HepG2 (cell line): ENCODE measurements around the gene DUT. TPM values are rescaled to one million over a fixed set of nuclear protein-coding genes. Genes with fewer than 3 reads are reported as not detected.
A peak's percentile ranks its signal among the peaks of the same experiment; 100 is the strongest.

Source experiments
- ERF ChIP-seq: IDR thresholded peaks from 2 replicates; pipeline ENCODE4 v1.6.1; 2018; ENCODE audit warnings: missing biosample characterization, missing genetic modification reagents
- HDAC6 ChIP-seq: fragments of 200-600 bp; sonication (generic); IDR thresholded peaks from 2 replicates; pipeline ENCODE4 v1.7.0; 2017; ENCODE audit warnings: mild to moderate bottlenecking, antibody characterized with exemption, low read length, low read depth
- KDM6A ChIP-seq: IDR thresholded peaks from 2 replicates; pipeline ENCODE4 v1.6.1; 2016; ENCODE audit warnings: low read depth
- KLF15 ChIP-seq: sonication (generic); formaldehyde crosslinking; IDR thresholded peaks from 2 replicates; pipeline ENCODE4 v1.8.1; 2023; ENCODE audit warnings: borderline replicate concordance, mild to moderate bottlenecking, inconsistent platforms, missing genetic modification reagents, mixed read lengths
- KLF9 ChIP-seq: IDR thresholded peaks from 2 replicates; pipeline ENCODE4 v1.6.1; 2016; ENCODE audit warnings: low read depth
- KMT2B ChIP-seq: IDR thresholded peaks from 2 replicates; pipeline ENCODE4 v1.6.1; 2016; ENCODE audit warnings: missing genetic modification reagents, missing compliant biosample characterization
- NAIF1 ChIP-seq: sonication (generic); formaldehyde crosslinking; IDR thresholded peaks from 2 replicates; pipeline ENCODE4 v1.5.0; 2020; ENCODE audit warnings: mild to moderate bottlenecking, missing genetic modification reagents, borderline replicate concordance
- NCOA5 ChIP-seq: sonication (generic); formaldehyde crosslinking; IDR thresholded peaks from 2 replicates; pipeline ENCODE4 v1.4.0; 2020; ENCODE audit warnings: missing genetic modification reagents
- NFKB2 ChIP-seq: sonication (generic); formaldehyde crosslinking; IDR thresholded peaks from 2 replicates; pipeline ENCODE4 v1.4.0; 2020; ENCODE audit warnings: missing genetic modification reagents, borderline replicate concordance
- PATZ1 ChIP-seq: sonication (generic); formaldehyde crosslinking; IDR thresholded peaks from 2 replicates; pipeline ENCODE4 v1.4.0; 2020; ENCODE audit warnings: missing genetic modification reagents
- PTBP1 ChIP-seq: fragments of 200-400 bp; formaldehyde crosslinking; IDR thresholded peaks from 2 replicates; pipeline ENCODE4 v1.6.1; 2018; ENCODE audit warnings: low read length, low read depth; ENCODE audit not compliant: poor library complexity, severe bottlenecking
- REL ChIP-seq: sonication (generic); formaldehyde crosslinking; conservative IDR thresholded peaks from 2 replicates; pipeline ENCODE4 v1.8.0; 2022; ENCODE audit warnings: mild to moderate bottlenecking, missing genetic modification reagents, moderate library complexity
- RELA ChIP-seq: sonication (generic); formaldehyde crosslinking; IDR thresholded peaks from 2 replicates; pipeline ENCODE4 v1.4.0; 2020; ENCODE audit warnings: missing genetic modification reagents
- RFX3 ChIP-seq: IDR thresholded peaks from 2 replicates; pipeline ENCODE4 v1.6.1; 2016; ENCODE audit warnings: missing biosample characterization, missing genetic modification reagents
- YEATS2 ChIP-seq: sonication (generic); formaldehyde crosslinking; IDR thresholded peaks from 2 replicates; pipeline ENCODE4 v1.4.0; 2020; ENCODE audit warnings: missing genetic modification reagents, borderline replicate concordance
- ZBTB1 ChIP-seq: sonication (generic); formaldehyde crosslinking; IDR thresholded peaks from 2 replicates; pipeline ENCODE4 v1.4.0; 2020; ENCODE audit warnings: missing genetic modification reagents, borderline replicate concordance
- ZNF263 ChIP-seq: sonication (generic); formaldehyde crosslinking; IDR thresholded peaks from 2 replicates; pipeline ENCODE4 v1.4.0; 2020; ENCODE audit warnings: missing genetic modification reagents
- ZNF709 ChIP-seq: sonication (generic); formaldehyde crosslinking; IDR thresholded peaks from 2 replicates; pipeline ENCODE4 v1.5.0; 2020; ENCODE audit warnings: mild to moderate bottlenecking, missing genetic modification reagents
- polyA plus RNA-seq, 8 experiments: library from polyadenylated mRNA; depleted of rRNA in 3 of 8; stranded (reverse) in 7 of 8; unstranded in 1 of 8; fragments of >200 nt; fragmentation: Illumina TruSeq in 4 of 8; extraction: Trizol in 4 of 8; gene quantifications; 2 replicates each; pipeline versions ENCODE4 v1.2.1 to v1.2.3, GENCODE V29; 2011 to 2016; ENCODE audit warnings: low read depth in 4 of 8, missing spikeins in 1 of 8, mixed read lengths in 1 of 8; ENCODE audit not compliant: insufficient read depth in 1 of 8
- total RNA-seq, 5 experiments: library from RNA; depleted of rRNA; stranded (reverse); fragments of >200 nt; fragmentation: Illumina TruSeq; extraction: Trizol; gene quantifications; 2 replicates each; pipeline ENCODE4 v1.2.3, GENCODE V29; 2016; ENCODE audit warnings: low read depth in 1 of 5
- TF ChIP-seq, protein P1 (sequence below): sonication (generic); formaldehyde crosslinking; IDR thresholded peaks from 2 replicates; pipeline ENCODE4 v1.4.0; 2020; ENCODE audit warnings: mild to moderate bottlenecking, missing genetic modification reagents

The DUT gene
- total and polyA plus RNA-seq, 2 of the 13 experiments (the other 11 are each of a cell fraction or from before 2014, with no cell fraction given): 36.7 to 131 TPM

GRCh38 chr15:48330855-48331795 is at the start of gene DUT (continued):
- TF ChIP-seq KMT2B: peak; percentile 75
- no peak for TF ChIP-seq RFX3
- TF ChIP-seq KDM6A: no peak
- no peak for TF ChIP-seq KLF9 (CRISPR knock-in tag)
- no peak; the same call in 1 of the 2 replicates for TF ChIP-seq ZBTB1 (CRISPR knock-in tag)
- no peak for TF ChIP-seq PTBP1
- no peak for TF ChIP-seq RELA
- TF ChIP-seq NAIF1 (CRISPR knock-in tag): peak; percentile 60; the same call in 1 of the 2 replicates
- peak; percentile 79; the same call in 1 of the 2 replicates for TF ChIP-seq NFKB2
- TF ChIP-seq ZNF709 (CRISPR knock-in tag): no peak
- TF ChIP-seq NCOA5 (CRISPR knock-in tag): no peak
- peak; percentile 65; the same call in 1 of the 2 replicates for TF ChIP-seq KLF15 (CRISPR knock-in tag)
- no peak for TF ChIP-seq ZNF263 (CRISPR knock-in tag)
- peak; percentile 66 for TF ChIP-seq ERF (CRISPR knock-in tag)
- TF ChIP-seq REL (CRISPR knock-in tag): no peak
- peak; percentile 39; the same call in 1 of the 2 replicates for TF ChIP-seq PATZ1 (CRISPR knock-in tag)
- TF ChIP-seq, protein P1, sequence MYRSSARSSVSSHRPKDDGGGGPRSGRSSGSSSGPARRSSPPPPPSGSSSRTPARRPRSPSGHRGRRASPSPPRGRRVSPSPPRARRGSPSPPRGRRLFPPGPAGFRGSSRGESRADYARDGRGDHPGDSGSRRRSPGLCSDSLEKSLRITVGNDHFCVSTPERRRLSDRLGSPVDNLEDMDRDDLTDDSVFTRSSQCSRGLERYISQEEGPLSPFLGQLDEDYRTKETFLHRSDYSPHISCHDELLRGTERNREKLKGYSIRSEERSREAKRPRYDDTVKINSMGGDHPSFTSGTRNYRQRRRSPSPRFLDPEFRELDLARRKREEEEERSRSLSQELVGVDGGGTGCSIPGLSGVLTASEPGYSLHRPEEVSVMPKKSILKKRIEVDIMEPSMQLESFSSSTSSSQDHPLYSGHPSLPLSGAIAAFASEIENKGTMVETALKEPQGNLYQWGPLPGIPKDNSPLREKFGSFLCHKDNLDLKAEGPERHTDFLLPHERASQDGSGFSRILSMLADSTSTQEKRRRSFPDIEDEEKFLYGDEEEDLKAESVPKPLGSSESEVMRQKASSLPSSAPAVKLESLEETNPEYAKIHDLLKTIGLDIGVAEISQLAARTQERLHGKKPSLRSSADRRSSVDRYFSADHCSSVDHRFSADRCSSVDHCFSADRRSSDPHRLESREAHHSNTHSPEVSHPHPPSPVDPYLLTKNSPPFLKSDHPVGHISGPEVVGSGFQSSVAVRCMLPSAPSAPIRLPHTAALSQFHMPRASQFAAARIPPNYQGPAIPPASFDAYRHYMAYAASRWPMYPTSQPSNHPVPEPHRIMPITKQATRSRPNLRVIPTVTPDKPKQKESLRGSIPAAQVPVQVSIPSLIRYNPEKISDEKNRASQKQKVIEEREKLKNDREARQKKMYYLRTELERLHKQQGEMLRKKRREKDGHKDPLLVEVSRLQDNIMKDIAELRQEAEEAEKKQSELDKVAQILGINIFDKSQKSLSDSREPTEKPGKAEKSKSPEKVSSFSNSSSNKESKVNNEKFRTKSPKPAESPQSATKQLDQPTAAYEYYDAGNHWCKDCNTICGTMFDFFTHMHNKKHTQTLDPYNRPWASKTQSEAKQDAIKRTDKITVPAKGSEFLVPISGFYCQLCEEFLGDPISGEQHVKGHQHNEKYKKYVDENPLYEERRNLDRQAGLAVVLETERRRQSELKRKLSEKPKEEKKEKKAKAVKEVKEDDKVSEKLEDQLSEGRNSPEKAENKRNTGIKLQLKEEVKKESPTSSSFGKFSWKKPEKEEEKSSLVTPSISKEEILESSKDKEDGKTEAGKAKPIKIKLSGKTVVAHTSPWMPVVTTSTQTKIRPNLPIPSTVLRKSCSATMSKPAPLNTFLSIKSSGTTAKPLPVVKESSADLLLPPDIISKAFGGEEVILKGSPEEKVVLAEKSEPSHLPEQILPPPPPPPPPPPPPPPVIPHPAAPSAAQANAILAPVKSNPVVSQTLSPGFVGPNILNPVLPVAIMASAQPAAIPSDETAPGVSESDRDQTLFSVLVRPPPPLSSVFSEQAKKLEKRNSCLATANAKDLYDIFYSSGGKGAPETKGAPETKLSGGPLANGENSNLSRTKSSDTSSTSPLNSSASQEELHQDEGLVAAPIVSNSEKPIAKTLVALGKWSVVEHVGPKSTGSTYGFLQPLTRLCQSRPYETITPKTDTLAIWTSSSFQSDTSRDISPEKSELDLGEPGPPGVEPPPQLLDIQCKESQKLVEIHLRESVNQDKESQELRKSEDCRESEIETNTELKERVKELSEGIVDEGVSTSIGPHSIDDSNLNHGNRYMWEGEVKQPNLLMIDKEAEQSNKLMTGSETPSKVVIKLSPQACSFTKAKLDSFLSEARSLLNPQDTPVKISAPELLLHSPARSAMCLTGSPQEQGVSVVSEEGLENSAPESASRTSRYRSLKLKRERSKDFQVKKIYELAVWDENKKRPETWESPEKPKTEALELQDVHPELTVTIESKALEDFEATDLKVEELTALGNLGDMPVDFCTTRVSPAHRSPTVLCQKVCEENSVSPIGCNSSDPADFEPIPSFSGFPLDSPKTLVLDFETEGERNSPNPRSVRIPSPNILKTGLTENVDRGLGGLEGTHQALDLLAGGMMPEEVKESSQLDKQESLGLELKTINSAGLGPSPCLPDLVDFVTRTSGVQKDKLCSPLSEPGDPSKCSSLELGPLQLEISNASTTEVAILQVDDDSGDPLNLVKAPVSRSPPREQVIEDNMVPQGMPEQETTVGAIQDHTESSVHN: no peak
- peak; percentile 66; the same call in 1 of the 2 replicates for TF ChIP-seq YEATS2
- no peak for TF ChIP-seq HDAC6
